Measurements from ENCODE around the gene TMEM120B.

The TMEM120B gene

GRCh38 chr12:121769297-121769830, 56.8 kb downstream of the TMEM120B start:
- Histone ChIP-seq H3K9me3 (ENCODE audit: control insufficient read depth, low read length) (no peaks in the 10 kb centered on the region), H3K27me3 (ENCODE audit: control insufficient read depth, insufficient read depth, low read length, poor library complexity, severe bottlenecking) (no peaks in the 10 kb centered on the region), H3K27ac (ENCODE audit: insufficient read depth, low read depth, low read length, poor library complexity, severe bottlenecking) (no peak overlapping the region), H3K4me3 (ENCODE audit: insufficient read depth, low read depth, low read length) (no peak overlapping the region), H3K36me3 (ENCODE audit: control insufficient read depth, insufficient read depth, low read length) (no peaks in the 10 kb centered on the region), H3K4me1 (ENCODE audit: control insufficient read depth, insufficient read depth, low read length) (peaks cover 8% of the 10 kb centered on the region)
- 90% methylated on average over 9 of the region's 9 CpGs for WGBS, 2 experiments

- WGBS, 2 experiments = 93 to 94% methylated on average over 11 of the region's 11 CpGs
- Histone ChIP-seq H3K4me3 (ENCODE audit: insufficient read depth, low read depth, low read length) (no peak overlapping the region), H3K36me3 (ENCODE audit: control insufficient read depth, insufficient read depth, low read length) (no peaks in the 10 kb centered on the region), H3K9me3 (ENCODE audit: control insufficient read depth, low read length) (no peaks in the 10 kb centered on the region), H3K27me3 (ENCODE audit: control insufficient read depth, insufficient read depth, low read length, poor library complexity, severe bottlenecking) (no peaks in the 10 kb centered on the region), H3K4me1 (ENCODE audit: control insufficient read depth, insufficient read depth, low read length) (peaks cover 12% of the 10 kb centered on the region), H3K27ac (ENCODE audit: insufficient read depth, low read depth, low read length, poor library complexity, severe bottlenecking) (no peak overlapping the region)
Observed at GRCh38 chr12:121769831-121770301, 57.3 kb downstream of the TMEM120B start.

- Histone ChIP-seq H3K4me3 (ENCODE audit: insufficient read depth, low read depth, low read length) (no peak overlapping the region), H3K9me3 (ENCODE audit: control insufficient read depth, low read length) (no peaks in the 10 kb centered on the region), H3K4me1 (ENCODE audit: control insufficient read depth, insufficient read depth, low read length) (peaks cover 16% of the 10 kb centered on the region), H3K36me3 (ENCODE audit: control insufficient read depth, insufficient read depth, low read length) (no peaks in the 10 kb centered on the region), H3K27me3 (ENCODE audit: control insufficient read depth, insufficient read depth, low read length, poor library complexity, severe bottlenecking) (no peaks in the 10 kb centered on the region), H3K27ac (ENCODE audit: insufficient read depth, low read depth, low read length, poor library complexity, severe bottlenecking) (peak overlapping the region; percentile 6)
- WGBS, 2 experiments = 77 to 81% methylated on average over 9 of the region's 9 CpGs
Observed at GRCh38 chr12:121770388-121770787, 57.8 kb downstream of the TMEM120B start.

- no peaks in the 10 kb centered on the region for H3K9me3 ChIP-seq (ENCODE audit: control insufficient read depth, low read length)
- H3K27ac ChIP-seq (ENCODE audit: insufficient read depth, low read depth, low read length, poor library complexity, severe bottlenecking) = no peak overlapping the region
- WGBS, 2 experiments = 80 to 85% methylated on average over 25 of the region's 25 CpGs
- H3K4me3 ChIP-seq (ENCODE audit: insufficient read depth, low read depth, low read length) = no peak overlapping the region
- H3K4me1 ChIP-seq (ENCODE audit: control insufficient read depth, insufficient read depth, low read length) = peaks cover 21% of the 10 kb centered on the region
- H3K27me3 ChIP-seq (ENCODE audit: control insufficient read depth, insufficient read depth, low read length, poor library complexity, severe bottlenecking) = no peaks in the 10 kb centered on the region
- no peaks in the 10 kb centered on the region for H3K36me3 ChIP-seq (ENCODE audit: control insufficient read depth, insufficient read depth, low read length)
Observed at GRCh38 chr12:121770813-121771625, 58.5 kb downstream of the TMEM120B start.

- no peak overlapping the region for H3K4me3 ChIP-seq (ENCODE audit: insufficient read depth, low read depth, low read length)
- WGBS, 2 experiments = 59 to 60% methylated on average over 14 of the region's 14 CpGs
- H3K27me3 ChIP-seq (ENCODE audit: control insufficient read depth, insufficient read depth, low read length, poor library complexity, severe bottlenecking) = no peaks in the 10 kb centered on the region
- peaks cover 21% of the 10 kb centered on the region for H3K4me1 ChIP-seq (ENCODE audit: control insufficient read depth, insufficient read depth, low read length)
- H3K27ac ChIP-seq (ENCODE audit: insufficient read depth, low read depth, low read length, poor library complexity, severe bottlenecking) = no peak overlapping the region
- H3K9me3 ChIP-seq (ENCODE audit: control insufficient read depth, low read length) = no peaks in the 10 kb centered on the region
- no peaks in the 10 kb centered on the region for H3K36me3 ChIP-seq (ENCODE audit: control insufficient read depth, insufficient read depth, low read length)
Observed at GRCh38 chr12:121773011-121773777, 60.6 kb downstream of the TMEM120B start.

- H3K4me1 ChIP-seq (ENCODE audit: control insufficient read depth, insufficient read depth, low read length) = peaks cover 20% of the 10 kb centered on the region
- H3K27me3 ChIP-seq (ENCODE audit: control insufficient read depth, insufficient read depth, low read length, poor library complexity, severe bottlenecking) = no peaks in the 10 kb centered on the region
- H3K4me3 ChIP-seq (ENCODE audit: insufficient read depth, low read depth, low read length) = no peak overlapping the region
- no peaks in the 10 kb centered on the region for H3K9me3 ChIP-seq (ENCODE audit: control insufficient read depth, low read length)
- no peaks in the 10 kb centered on the region for H3K36me3 ChIP-seq (ENCODE audit: control insufficient read depth, insufficient read depth, low read length)
- H3K27ac ChIP-seq (ENCODE audit: insufficient read depth, low read depth, low read length, poor library complexity, severe bottlenecking) = no peak overlapping the region
- 67 to 69% methylated on average over 14 of the region's 14 CpGs for WGBS, 2 experiments
Observed at GRCh38 chr12:121774968-121775474, 62.5 kb downstream of the TMEM120B start.

GRCh38 chr12:121775501-121775900, 62.9 kb downstream of the TMEM120B start:
- no peak overlapping the region for H3K27ac ChIP-seq (ENCODE audit: insufficient read depth, low read depth, low read length, poor library complexity, severe bottlenecking)
- no peaks in the 10 kb centered on the region for H3K36me3 ChIP-seq (ENCODE audit: control insufficient read depth, insufficient read depth, low read length)
- no peaks in the 10 kb centered on the region for H3K9me3 ChIP-seq (ENCODE audit: control insufficient read depth, low read length)
- H3K27me3 ChIP-seq (ENCODE audit: control insufficient read depth, insufficient read depth, low read length, poor library complexity, severe bottlenecking) = no peaks in the 10 kb centered on the region
- H3K4me3 ChIP-seq (ENCODE audit: insufficient read depth, low read depth, low read length) = no peak overlapping the region
- peaks cover 15% of the 10 kb centered on the region for H3K4me1 ChIP-seq (ENCODE audit: control insufficient read depth, insufficient read depth, low read length)
- WGBS, 2 experiments = 79 to 81% methylated on average over 16 of the region's 16 CpGs

GRCh38 chr12:121776190-121777098, 63.9 kb downstream of the TMEM120B start:
- Histone ChIP-seq H3K36me3 (ENCODE audit: control insufficient read depth, insufficient read depth, low read length) (no peaks in the 10 kb centered on the region), H3K9me3 (ENCODE audit: control insufficient read depth, low read length) (no peaks in the 10 kb centered on the region), H3K27ac (ENCODE audit: insufficient read depth, low read depth, low read length, poor library complexity, severe bottlenecking) (no peak overlapping the region), H3K4me1 (ENCODE audit: control insufficient read depth, insufficient read depth, low read length) (peaks cover 14% of the 10 kb centered on the region), H3K27me3 (ENCODE audit: control insufficient read depth, insufficient read depth, low read length, poor library complexity, severe bottlenecking) (no peaks in the 10 kb centered on the region), H3K4me3 (ENCODE audit: insufficient read depth, low read depth, low read length) (no peak overlapping the region)
- 47% methylated on average over 24 of the region's 24 CpGs for WGBS, 2 experiments

- 94 to 95% methylated on average over 17 of the region's 17 CpGs for WGBS, 2 experiments
- H3K9me3 ChIP-seq (ENCODE audit: control insufficient read depth, low read length) = no peaks in the 10 kb centered on the region
- H3K27me3 ChIP-seq (ENCODE audit: control insufficient read depth, insufficient read depth, low read length, poor library complexity, severe bottlenecking) = no peaks in the 10 kb centered on the region
- H3K36me3 ChIP-seq (ENCODE audit: control insufficient read depth, insufficient read depth, low read length) = no peaks in the 10 kb centered on the region
- H3K4me1 ChIP-seq (ENCODE audit: control insufficient read depth, insufficient read depth, low read length) = peaks cover 25% of the 10 kb centered on the region
- no peak overlapping the region for H3K4me3 ChIP-seq (ENCODE audit: insufficient read depth, low read depth, low read length)
- H3K27ac ChIP-seq (ENCODE audit: insufficient read depth, low read depth, low read length, poor library complexity, severe bottlenecking) = no peak overlapping the region
Observed at GRCh38 chr12:121778567-121779421, 66.2 kb downstream of the TMEM120B start.

All from ectodermal cell (in vitro differentiated cells).